Activated CD8-positive, alpha-beta memory T cell treated with anti-CD3 and anti-CD28 coated beads, Interleukin-2, amount 50 U/mL, for 1 hour (primary cell): ENCODE measurements around the gene RPP21.
"Not testable (repeated sequence)": the region's sequence is repeated elsewhere in the genome, so short reads cannot be mapped to it uniquely, and the experiment has no call there.

Source experiments
- DNase-seq: peaks from one replicate; pipeline ENCODE4 v3.0.0-alpha.2; 2020; ENCODE audit errors: extremely low read depth

Gene RPP21

DNA sequence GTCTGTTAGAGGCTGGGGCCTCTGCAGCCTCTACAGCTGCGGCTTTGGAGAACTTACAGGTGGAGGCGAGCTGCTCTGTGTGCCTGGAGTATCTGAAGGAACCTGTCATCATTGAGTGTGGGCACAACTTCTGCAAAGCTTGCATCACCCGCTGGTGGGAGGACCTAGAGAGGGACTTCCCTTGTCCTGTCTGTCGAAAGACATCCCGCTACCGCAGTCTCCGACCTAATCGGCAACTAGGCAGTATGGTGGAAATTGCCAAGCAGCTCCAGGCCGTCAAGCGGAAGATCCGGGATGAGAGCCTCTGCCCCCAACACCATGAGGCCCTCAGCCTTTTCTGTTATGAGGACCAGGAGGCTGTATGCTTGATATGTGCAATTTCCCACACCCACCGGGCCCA is 15.6 kb upstream of the RPP21 start:
- DNase-seq, result no peak

DNA sequence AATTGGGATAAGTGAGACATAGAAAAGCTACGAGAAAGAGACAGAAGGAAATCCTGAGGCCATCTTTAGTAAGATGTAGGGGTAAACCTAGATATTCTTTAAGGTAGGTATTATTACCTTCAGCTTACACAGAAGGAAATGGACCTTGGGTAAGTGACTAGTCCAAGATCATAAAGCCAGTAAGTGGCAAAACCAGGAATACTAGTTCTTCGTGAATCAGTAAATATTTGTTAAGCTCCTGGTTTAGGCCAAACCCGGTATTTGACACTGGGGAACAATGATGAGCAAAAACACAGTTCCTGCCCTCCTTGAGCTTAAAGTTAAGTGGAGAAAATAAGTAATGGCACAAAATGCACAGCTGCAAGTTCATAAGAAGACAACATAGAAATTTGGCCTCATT is 13.0 kb upstream of the RPP21 start:
- no peak for DNase-seq

DNA sequence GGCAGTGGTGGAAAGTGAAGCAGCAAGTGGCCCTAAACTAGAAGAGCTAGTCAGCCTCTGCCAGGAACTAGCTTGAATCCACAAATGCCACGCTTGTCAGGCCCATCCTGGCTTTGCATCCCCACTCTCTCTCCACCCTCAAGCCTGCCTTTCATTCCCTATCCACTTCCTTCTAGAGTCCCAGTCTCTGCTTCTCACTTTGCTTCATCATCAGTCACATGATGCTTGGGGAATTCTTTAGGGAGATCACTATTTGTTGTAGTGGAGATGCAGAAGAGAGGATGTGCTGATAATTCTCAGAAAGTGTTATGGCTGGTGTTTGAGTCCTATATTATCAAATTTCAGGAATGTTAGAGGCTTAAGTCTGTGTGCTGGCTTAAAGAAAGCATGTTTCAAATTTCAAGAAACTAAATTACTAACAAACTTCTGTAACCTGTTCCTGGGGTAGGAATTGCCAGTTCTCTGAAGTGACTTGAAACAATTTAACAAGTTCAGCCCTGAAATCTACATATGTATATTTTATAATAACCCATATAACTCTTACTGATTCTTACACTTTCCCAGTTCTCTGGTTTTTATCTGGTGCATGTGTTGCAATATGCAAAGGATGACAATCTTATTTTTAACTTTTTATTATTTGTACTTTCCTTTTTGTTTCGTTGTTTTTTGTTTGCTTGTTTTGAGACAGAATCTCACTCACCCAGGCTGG is 10.7 kb upstream of the RPP21 start:
- DNase-seq, result no peak

DNA sequence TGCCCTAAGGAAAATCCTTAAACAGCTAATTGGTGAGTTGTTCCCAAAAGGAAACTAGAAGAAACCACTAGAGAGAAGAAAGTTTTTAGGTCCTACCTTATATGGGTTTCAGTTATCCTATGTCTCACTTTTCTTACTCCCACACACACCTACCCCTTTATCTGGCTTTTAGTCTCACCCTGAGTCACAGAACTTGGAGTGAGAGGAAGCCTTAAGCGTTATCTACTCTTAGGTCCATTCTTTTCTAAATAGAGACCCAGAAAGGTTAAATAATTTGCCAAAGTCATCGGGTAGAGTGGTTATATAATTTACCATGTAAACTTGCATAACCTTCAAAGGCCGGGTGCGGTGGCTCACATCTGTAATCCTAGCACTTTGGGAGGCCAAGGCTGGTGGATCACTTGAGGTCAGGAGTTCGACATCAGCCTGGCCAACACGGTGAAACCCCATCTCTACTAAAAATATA is 4.3 kb upstream of the RPP21 start:
- no peak for DNase-seq

DNA sequence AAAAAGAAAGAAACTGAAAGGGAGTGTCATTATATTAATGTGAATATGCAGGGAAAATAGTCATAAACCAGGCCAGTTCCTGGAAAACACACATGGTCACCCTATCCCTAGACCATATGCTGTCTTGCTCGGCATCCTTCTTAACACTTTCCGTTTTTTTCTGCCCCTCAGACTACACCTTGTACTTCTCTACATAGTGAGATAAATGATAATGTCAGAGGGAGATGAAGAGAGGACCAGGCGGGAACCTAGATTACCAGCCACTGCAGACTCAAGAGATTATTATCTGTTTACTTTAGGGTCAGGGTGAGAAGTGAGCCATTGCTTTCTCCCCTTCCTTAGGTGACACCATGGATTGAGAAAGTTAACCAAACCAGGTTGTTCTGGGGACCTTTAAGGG is 3.7 kb upstream of the RPP21 start:
- DNase-seq, result no peak

DNA sequence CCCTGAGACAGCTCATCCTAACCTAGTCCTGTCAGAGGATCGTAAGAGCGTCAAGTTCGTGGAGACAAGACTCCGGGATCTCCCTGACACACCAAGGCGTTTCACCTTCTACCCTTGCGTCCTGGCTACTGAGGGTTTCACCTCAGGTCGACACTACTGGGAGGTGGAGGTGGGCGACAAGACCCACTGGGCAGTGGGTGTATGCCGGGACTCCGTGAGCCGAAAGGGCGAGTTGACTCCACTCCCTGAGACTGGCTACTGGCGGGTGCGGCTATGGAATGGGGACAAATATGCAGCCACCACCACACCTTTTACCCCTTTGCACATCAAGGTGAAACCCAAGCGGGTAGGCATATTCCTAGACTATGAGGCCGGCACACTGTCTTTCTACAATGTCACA is 3.2 kb upstream of the RPP21 start:
- no peak for DNase-seq

DNA sequence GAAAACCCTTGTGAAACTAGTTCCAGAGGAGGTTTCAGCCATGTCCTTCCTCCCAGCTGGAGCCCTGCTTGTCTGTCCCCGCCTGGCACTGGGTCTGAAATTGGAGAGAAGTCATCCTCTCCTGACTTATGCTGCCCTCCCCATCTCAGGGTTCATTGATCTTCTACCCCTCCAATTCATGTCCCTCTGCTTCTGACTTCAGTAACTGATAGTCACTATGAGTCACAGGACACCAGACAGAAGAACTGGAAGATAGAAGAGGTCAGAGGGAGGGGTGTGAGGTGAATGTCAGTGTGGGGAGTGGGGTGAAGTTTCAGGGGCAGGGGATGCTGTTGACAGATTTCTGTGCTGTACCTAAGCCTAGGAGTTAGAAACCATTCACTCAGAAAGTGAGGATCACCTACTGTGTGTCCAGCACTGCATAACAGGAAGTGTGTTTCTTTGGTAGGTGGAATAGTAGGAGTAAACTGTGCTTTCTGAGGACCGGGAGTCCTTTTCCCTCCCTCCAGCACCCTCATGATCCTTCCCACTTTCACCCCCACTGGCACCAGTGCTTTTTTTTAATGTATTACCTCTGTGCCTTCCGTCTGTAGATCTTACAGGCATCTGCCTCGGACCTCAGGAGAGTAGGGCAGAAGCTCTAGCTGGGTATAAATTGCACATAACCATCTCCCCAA is 627 bp upstream of the RPP21 start:
- no peak for DNase-seq

DNA sequence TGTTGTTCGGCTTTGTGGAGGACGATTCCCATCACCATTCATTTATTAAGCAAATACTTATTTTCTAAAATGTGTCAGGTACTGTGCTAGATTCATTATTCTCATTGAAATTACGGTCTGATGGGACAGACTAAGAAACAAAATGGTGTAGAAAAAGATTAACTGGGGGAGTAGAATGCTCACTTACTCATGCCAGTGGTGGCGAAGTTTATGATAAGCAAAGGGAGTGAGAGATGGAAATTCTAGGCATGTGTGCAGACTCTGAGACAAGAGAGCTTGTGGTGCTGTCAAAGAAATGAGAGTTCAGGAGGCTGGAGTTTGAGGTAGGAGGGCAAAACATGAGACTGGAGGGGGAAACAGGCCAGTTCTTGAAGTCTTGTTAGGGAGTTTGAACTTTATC is 896 bp downstream of the RPP21 start:
- no peak for DNase-seq

DNA sequence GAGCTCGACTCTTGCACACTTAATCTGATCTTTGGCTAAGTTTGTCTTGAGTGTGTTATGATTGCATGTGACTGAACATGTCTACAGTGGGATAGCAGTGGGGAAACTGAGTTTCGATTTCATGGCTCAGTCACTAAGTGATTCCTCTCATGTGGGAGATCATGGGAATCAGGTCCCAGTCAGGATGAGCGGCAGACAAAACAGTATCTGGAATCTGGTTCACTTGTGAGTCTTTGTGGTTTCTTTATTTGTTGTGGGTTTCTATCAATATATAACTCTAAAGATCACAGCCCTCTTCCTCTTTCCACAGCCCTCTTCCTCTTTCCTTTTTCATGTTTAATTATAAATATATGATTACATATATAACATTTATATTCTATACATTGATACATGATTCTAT is 4.0 kb downstream of the RPP21 start:
- DNase-seq, result no peak

DNA sequence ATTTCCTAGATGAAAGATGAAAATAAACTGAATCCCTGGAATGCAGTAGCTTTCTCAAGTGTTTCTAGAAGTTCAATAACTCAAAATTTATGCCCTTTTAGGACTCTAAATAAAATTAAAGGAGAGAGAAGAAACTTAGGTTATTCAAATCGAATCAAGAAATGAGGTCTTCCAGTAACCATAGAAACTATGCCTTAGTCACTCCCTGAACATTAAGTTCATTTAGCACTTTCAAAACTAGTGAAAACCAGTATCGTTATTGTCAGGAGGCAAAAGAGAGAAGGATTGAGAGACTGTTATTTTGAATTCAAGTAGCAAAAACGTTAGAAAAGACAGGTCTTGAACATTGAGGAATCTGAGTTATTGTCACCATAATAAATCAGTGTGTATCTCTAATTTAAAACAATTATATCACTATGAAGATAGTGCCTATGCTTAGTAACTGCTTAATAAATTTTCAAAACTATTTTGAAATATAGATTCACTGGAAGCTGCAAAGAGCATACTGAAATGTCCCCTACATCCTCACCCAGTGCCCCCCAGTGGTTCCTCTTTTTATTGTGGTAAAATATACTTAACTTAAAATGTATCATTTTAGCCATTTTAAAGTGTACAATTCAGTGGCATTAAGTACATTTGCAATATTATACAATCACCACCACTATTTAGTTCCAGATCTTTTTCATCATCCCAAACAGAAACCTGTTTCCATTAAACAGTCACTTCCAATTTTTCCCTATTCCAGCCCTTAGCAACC is 4.6 kb downstream of the RPP21 start:
- no peak for DNase-seq

DNA sequence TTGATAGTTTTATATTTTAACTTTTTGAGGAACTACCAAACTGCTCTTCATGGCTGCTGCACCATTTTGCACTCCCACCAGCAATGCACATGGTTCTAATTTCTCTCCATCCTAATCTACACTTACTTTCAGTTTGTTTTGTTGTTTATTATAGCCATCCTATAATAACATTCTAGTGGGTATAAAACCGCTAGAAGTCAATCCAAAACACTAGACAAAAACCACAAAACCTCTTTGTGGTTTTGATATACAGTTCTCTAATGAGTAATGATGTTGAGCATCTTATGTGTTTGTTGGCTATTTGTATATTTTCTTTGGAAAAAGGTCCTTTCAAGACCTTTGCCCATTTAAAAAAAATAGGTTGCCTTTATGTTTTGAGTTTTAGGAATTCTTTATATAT is 5.6 kb downstream of the RPP21 start:
- DNase-seq, result no peak

DNA sequence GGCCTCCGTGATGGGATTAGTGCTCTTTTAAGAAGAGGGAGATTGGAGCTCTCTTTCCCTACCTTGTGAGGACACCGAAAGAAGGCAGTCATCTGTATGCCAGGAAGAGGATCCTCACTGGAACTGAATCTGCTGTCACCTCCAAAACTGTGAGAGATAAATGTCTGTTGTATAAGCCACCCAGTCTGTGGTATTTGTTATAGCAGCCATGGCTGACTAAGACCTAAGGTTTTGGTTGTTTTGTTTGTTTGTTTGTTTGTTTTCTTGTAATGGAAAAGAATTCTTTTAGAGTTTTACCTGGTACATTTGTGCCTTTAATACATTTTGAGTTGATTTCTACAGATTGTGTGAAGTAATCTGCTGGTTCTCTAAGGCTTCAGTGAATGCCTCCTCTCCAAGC is 7.6 kb downstream of the RPP21 start:
- no peak for DNase-seq

DNA sequence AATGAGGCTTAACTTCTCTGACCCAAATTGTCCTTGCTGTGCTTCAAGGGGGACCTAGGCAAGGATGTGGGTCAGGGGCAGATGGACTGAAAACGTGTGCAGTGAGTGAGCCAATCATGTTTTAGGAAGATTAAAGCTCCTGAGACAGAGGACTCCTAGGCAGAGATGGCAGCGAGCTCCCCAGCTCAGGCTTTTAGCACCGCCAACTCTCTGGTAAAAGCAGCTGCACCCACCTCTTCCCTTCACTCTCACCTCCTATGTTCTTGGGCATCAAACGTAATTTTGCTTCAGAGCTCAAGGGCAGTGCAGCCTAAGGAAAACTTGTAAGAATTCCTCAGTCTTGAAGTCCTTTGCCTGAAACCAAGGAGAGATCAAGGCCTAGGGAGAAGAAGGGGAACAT is 10.3 kb downstream of the RPP21 start:
- DNase-seq, result no peak

DNA sequence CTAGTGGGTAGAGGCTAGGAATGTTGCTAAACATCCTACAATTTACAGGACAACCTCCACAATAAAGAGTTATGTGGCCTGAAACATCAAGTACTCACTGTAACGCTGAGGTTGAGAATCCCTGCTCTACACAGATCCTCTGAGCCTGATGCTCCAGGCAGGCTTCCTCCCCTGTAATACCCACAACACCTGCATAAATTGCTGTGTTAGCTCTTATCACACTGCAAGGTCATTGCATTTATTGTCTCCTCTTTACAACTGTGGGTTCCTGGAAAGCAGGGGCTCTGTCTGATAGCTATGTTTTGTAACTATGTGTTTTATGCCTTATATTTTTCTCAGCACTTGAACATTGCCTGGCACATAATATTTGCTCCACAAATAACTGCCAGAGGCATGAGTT is 11.6 kb downstream of the RPP21 start:
- DNase-seq, result no peak

DNA sequence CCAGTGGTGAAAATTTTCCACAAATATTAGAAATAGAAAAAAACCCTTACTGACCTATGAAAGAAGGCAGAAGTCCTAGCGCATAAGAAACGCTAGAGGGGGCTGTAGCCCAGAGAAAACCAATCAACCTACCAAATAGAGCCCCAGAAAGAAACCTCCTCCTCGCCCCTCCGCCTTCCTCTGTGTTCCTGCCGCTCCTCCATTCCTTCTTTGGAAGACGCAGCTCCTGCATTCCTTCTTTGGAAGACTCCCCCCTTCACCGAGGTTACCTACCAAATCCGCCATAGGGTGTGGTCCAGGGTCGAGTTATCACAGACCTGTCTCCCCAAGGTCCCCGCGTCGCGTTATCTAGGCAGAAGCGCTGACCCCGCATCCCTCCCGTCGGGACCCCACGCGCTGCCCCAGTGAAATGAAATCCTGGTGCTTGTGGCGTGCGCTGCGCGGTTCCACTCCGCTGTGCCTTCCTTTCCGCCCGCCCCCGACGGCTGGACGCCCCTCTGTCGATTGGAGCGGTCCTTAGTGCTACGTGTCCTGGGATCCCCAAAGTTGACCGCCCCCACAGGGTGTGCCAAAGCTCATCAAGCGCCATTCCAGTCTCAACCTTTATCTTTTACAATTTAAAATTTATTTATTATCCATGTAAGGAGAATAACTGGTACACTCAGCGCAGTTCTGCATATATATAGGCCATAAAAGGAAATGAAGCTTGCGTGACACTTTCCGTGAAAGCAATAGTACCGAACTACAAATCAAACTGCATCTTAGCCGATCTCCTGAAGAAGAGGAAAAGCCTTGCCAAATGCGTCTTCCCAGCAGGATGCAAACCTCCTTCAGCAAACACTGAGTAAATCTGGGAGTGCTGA is 13.0 kb downstream of the RPP21 start:
- DNase-seq, result peak; percentile 17

DNA sequence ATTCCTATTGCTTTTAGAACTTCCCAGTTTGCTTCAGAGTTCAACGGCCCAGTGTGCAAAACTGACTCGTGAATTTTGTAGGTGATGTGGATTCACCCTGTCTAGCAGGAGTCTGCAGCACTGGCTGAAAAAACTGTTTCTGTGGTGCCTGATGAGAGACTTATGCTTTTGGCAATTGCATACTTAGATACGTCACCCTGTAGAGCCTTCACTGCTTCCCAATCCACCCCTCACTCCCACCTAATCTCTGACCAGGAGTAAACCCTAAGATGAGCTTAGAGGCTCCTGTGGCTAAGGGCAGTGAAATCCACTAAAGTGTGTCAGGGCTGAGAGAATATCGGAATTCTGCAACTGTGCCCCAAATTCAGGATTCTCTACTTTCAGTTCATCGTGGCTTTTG is 14.3 kb downstream of the RPP21 start:
- no peak for DNase-seq

DNA sequence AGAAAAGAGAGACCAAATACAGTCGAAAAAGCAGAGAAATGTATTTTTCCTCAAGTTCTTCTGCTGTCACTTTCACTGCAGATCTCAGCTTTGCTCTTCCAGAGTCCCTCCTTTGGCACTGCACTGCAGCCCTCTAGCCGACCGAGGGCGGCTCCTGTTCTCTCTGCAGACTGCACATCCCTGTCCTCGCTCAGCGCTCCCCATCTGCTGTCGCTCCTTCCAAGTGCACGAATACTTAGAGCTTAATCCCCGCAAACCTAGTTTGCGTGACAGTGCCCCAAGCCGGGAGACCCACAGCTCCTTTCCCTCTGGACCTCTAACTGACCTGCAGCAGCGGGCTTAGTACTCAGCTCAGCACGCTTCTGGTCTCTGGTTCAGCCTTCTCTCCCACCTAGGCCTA is 15.2 kb downstream of the RPP21 start:
- no peak for DNase-seq

DNA sequence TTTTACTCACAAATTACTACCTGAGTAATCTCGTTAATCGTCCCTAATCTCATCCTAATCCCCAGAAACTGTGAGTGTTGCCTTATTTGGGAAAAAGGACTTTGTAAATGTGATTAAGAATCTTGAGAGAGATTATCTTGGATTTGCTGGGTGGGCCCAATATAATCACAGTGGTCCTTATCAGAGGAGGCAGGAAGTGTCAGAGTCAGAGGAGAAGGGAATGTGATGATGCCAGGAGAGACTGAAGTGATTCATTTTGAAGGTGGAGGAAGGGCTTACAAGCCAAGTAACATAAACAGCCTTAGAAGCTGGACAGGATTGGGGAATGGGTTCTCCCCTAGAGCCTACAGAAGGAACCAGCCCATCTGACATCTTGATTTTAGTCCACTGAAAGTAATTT is 16.7 kb downstream of the RPP21 start:
- no peak for DNase-seq

DNA sequence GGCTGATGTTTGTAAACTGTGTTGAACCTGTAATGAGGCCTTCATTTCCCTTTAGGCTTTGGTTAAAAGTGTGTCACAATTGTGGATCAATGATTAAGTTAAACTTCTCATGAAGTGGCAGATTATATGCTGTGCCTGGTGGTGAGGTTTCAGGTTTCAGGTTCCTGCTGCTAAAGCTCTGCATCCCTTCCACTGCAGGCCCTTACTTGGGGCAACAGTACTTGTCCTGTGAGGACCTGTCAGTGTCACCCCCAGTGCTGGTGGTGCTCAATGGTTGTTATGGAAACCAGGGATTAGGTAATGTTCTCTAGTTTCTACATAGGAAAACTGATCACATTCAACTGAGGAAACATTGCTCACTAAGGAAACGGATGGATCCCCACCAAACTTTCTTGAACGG is 18.5 kb downstream of the RPP21 start:
- no peak for DNase-seq

DNA sequence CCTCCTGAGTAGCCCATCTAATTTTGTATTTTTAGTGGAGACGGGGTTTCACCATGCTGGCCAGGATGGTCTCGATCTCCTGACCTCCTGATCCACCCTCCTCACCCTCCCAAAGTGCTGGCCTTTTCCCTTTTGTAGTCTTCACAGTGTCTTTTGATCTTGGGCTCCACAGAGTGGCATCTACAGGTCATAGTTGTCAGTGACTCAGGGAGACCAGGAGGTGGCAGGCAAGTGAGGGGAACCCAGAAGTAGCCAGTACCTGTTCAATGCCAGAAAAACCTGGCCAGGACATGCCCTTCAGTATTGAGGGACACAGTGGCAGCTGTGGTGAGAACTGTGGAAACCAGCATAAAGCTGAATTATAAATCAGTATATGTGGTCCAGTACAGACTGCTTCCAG is 19.6 kb downstream of the RPP21 start:
- no peak for DNase-seq

DNA sequence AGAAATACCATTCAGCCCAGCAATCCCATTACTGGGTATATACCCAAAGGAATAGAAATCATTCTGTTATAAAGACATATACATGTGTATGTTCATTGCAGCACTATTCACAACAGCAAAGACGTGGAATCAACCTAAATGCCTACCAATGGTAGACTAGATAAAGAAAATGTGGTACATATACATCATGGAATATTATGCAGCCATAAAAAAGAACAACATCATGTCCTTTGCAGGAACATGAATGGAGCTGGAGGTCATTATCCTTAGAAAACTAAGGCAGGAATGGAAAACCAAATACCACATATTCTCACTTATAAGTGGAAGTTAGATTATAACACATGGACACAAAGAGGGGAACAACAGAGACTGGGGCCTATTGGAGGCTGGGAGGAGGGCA is 24.3 kb downstream of the RPP21 start:
- DNase-seq, result not testable (repeated sequence)

DNA sequence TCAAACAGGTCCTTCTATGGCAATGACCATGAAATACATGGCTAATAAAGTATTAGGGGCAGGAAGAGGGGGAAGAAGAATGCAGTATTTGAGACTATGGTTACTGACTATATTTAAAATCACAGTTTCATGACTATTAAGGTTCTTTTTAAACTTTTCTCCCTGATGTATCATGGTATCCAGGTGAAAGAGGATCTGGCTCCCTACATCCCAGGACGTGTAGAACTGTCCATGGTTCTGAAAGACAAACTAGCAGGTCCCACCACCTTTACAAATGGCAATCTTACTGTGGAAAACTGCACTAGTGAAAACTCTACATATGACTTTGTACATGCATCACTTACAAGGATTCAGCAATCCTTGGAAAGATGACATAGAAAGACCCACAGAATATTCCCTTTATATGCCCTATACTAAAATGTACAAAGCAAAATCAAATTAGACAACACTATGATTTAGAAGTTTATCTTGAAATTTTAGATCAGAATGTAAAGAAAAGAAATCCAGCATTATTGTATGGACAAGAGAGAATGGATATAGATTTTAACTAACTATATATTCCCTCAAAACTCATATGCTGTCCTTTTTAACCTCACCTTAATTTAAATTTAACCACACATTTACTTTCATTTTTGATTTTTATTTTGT is 33.5 kb downstream of the RPP21 start:
- DNase-seq, result no peak
